HepG2 (cell line): ENCODE data around the gene SGK1. TPM values are rescaled to one million over a fixed set of nuclear protein-coding genes. Genes with fewer than 3 reads are reported as not detected.

Experiments
- ATAC-seq: fragments of 200-7000 bp; cut with Tn5 transposase; 3 replicates; pipeline ENCODE4 v1.9.1; 2020; ENCODE audit warnings: mild to moderate bottlenecking, moderate library complexity
- BruUV-seq: library from RNA; stranded (reverse); fragments of 400-500 nt; replicated peaks from 2 replicates; lab custom pipeline; 2021; lab: Mats Ljungman, UMichigan
- CTCF ChIA-PET: fragments of 300-600 bp; formaldehyde crosslinking; extraction: SDS; loops from one replicate; lab custom pipeline; 2021; ENCODE audit warnings: low total read pairs, inconsistent platforms, low intra/inter-chr PET ratio; lab: Yijun Ruan, JAX
- POLR2A ChIA-PET: fragments of 350-600 bp; sonication (Branson Sonifier 250); formaldehyde crosslinking; loops from one replicate; lab custom pipeline; 2020; ENCODE audit warnings: antibody characterized with exemption, inconsistent platforms; lab: Yijun Ruan, JAX
- DNase-seq: peaks from one replicate; pipeline ENCODE4 v3.0.0-alpha.2; 2015; ENCODE audit warnings: low spot score
- FAIRE-seq: peaks from 3 replicates; lab custom pipeline; 2011; peaks lifted over from hg19 to GRCh38; lab: Jason Lieb, UNC
- H2AFZ ChIP-seq: one replicate; pipeline ENCODE4 v1.6.1; 2011; ENCODE audit warnings: low read length, inconsistent platforms
- H3K27ac ChIP-seq: fragments of 300-600 bp; 3 replicates; pipeline ENCODE4 v1.8.0; 2011; ENCODE audit warnings: mixed run types, mild to moderate bottlenecking, mixed read lengths, low read length, inconsistent platforms; ENCODE audit not compliant: insufficient read depth; ENCODE audit errors: extremely low read length
- H3K27me3 ChIP-seq, 2 experiments: fragments of 200-600 bp in 1 of 2; 2 replicates in 1 of 2; 3 replicates in 1 of 2; pipeline versions ENCODE4 v1.6.0 to v1.8.0; 2011; ENCODE audit warnings: low read length in 2 of 2, mild to moderate bottlenecking in 2 of 2, moderate library complexity in 2 of 2, inconsistent platforms in 1 of 2; ENCODE audit not compliant: insufficient read depth in 2 of 2, control insufficient read depth in 1 of 2
- H3K36me3 ChIP-seq, 2 experiments: fragments of 200-600 bp in 1 of 2; replicated peaks in 1 of 2; 2 replicates in 1 of 2; 3 replicates in 1 of 2; pipeline versions ENCODE4 v1.5.1 to v1.8.0; 2011; ENCODE audit warnings: low read length in 2 of 2, inconsistent platforms in 1 of 2; ENCODE audit not compliant: insufficient read depth in 2 of 2, control insufficient read depth in 1 of 2
- H3K4me1 ChIP-seq: 2 replicates; pipeline ENCODE4 v1.5.1; 2012; ENCODE audit warnings: low read length, inconsistent platforms; ENCODE audit not compliant: insufficient read depth
- H3K4me2 ChIP-seq: 2 replicates; pipeline ENCODE4 v1.6.0; 2011; ENCODE audit warnings: low read depth, low read length, inconsistent platforms
- H3K4me3 ChIP-seq, 3 experiments: fragments of 200-600 bp in 1 of 3; sonication (generic), shearing (Covaris generic) in 1 of 3; replicated peaks in 1 of 3; 2 replicates each; pipeline ENCODE4 v1.5.1; 2011 to 2016; ENCODE audit warnings: low read length in 3 of 3, inconsistent platforms in 2 of 3, low read depth in 2 of 3, mild to moderate bottlenecking in 2 of 3, control low read depth in 1 of 3, mixed read lengths in 1 of 3; ENCODE audit not compliant: insufficient read depth in 1 of 3
- H3K79me2 ChIP-seq: one replicate; pipeline ENCODE4 v1.6.1; 2011; ENCODE audit warnings: low read length, inconsistent platforms; ENCODE audit not compliant: insufficient read depth
- H3K9ac ChIP-seq: 2 replicates; pipeline ENCODE4 v1.6.0; 2011; ENCODE audit warnings: mild to moderate bottlenecking, low read depth, low read length, inconsistent platforms; ENCODE audit not compliant: insufficient read depth
- H3K9me3 ChIP-seq: 2 replicates; pipeline ENCODE4 v1.5.1; 2012; ENCODE audit warnings: mild to moderate bottlenecking, low read length
- H4K20me1 ChIP-seq: 2 replicates; pipeline ENCODE4 v1.6.0; 2011; ENCODE audit warnings: inconsistent platforms, mild to moderate bottlenecking, low read length, moderate library complexity; ENCODE audit not compliant: insufficient read depth
- CCAR2 ChIP-seq: fragments of 200-400 bp; formaldehyde crosslinking; optimal IDR thresholded peaks from 2 replicates; pipeline ENCODE3; 2018; ENCODE audit warnings: low read depth, mild to moderate bottlenecking, low read length, moderate library complexity
- GTF3A ChIP-seq: sonication (generic); formaldehyde crosslinking; conservative IDR thresholded peaks from 2 replicates; pipeline ENCODE4 v1.4.0; 2020; ENCODE audit warnings: mild to moderate bottlenecking, missing genetic modification reagents
- HNRNPK ChIP-seq: fragments of 200-400 bp; formaldehyde crosslinking; IDR thresholded peaks from 2 replicates; pipeline ENCODE4 v1.6.1; 2018; ENCODE audit warnings: low read length, low read depth, moderate library complexity, mild to moderate bottlenecking; ENCODE audit not compliant: poor library complexity, severe bottlenecking
- HOMEZ ChIP-seq: IDR thresholded peaks from 2 replicates; pipeline ENCODE4 v1.6.1; 2016; ENCODE audit warnings: low read depth
- PCBP1 ChIP-seq: fragments of 200-400 bp; formaldehyde crosslinking; IDR thresholded peaks from 2 replicates; pipeline ENCODE4 v1.6.1; 2017; ENCODE audit warnings: mild to moderate bottlenecking, low read depth, low read length, borderline replicate concordance
- SRF ChIP-seq: IDR thresholded peaks from 2 replicates; pipeline ENCODE4 v1.6.1; 2011; ENCODE audit warnings: mild to moderate bottlenecking, low read depth, low read length, moderate library complexity
- ZMYM4 ChIP-seq: sonication (generic); formaldehyde crosslinking; IDR thresholded peaks from 2 replicates; pipeline ENCODE4 v1.8.1; 2023; ENCODE audit warnings: mild to moderate bottlenecking, missing genetic modification reagents
- ZSCAN25 ChIP-seq: sonication (generic); formaldehyde crosslinking; IDR thresholded peaks from 2 replicates; pipeline ENCODE4 v1.8.0; 2022; ENCODE audit warnings: mild to moderate bottlenecking, missing genetic modification reagents
- WGBS: methylation state at CpG from one replicate; pipeline ENCODE4 v1.1.6; 2017; ENCODE audit warnings: low lambda C conversion rate; 5-methylcytosine and 5-hydroxymethylcytosine counted together
- in situ Hi-C: cut with HindIII; loops from 2 replicates; pipeline ENCODE4 v1.10.0; 2017; ENCODE audit warnings: low pct_unique_long_range_greater_than_20kb; ENCODE audit not compliant: extremely low pct_ligation_motif_present
- intact Hi-C: fragments of 100-400 bp; cut with micrococcal nuclease; formaldehyde crosslinking; loops from one replicate; pipeline ENCODE4 v1.10.0; 2022; ENCODE audit not compliant: unreplicated experiment
- polyA plus RNA-seq, 8 experiments: library from polyadenylated mRNA; depleted of rRNA in 3 of 8; stranded (reverse) in 7 of 8; unstranded in 1 of 8; fragments of >200 nt; fragmentation: Illumina TruSeq in 4 of 8; extraction: Trizol in 4 of 8; gene quantifications; 2 replicates each; pipeline versions ENCODE4 v1.2.1 to v1.2.3, GENCODE V29; 2011 to 2016; ENCODE audit warnings: low read depth in 4 of 8, missing spikeins in 1 of 8, mixed read lengths in 1 of 8; ENCODE audit not compliant: insufficient read depth in 1 of 8
- total RNA-seq, 5 experiments: library from RNA; depleted of rRNA; stranded (reverse); fragments of >200 nt; fragmentation: Illumina TruSeq; extraction: Trizol; gene quantifications; 2 replicates each; pipeline ENCODE4 v1.2.3, GENCODE V29; 2016; ENCODE audit warnings: low read depth in 1 of 5
- TF ChIP-seq, protein P1 (sequence below): sonication (generic); formaldehyde crosslinking; IDR thresholded peaks from 2 replicates; pipeline ENCODE4 v1.4.0; 2020; ENCODE audit warnings: missing genetic modification reagents
- TF ChIP-seq, protein P2 (sequence below), 2 experiments: sonication (generic) in 1 of 2; formaldehyde crosslinking in 1 of 2; IDR thresholded peaks; 2 replicates each; pipeline versions ENCODE4 v1.5.1 to v1.6.1; 2011 to 2020; ENCODE audit warnings: borderline replicate concordance in 1 of 2, low read depth in 1 of 2, low read length in 1 of 2, mild to moderate bottlenecking in 1 of 2, missing genetic modification reagents in 1 of 2, moderate library complexity in 1 of 2

The SGK1 gene
- total and polyA plus RNA-seq, 2 of the 13 experiments (the other 11 are each of a cell fraction or from before 2014, with no cell fraction given) = 56.1 to 56.2 TPM

GRCh38 chr6:134193536-134194498, 124.1 kb downstream of the SGK1 start:
- no peak for FAIRE-seq
- Histone ChIP-seq H3K9me3 (no peaks in the 10 kb centered on the region), H3K4me2 (no peak overlapping the region)
- in situ Hi-C loops = no loop called here
- TF ChIP-seq HOMEZ (peak; percentile 47; the same call in 1 of the 2 replicates), PCBP1 (0 out of 2 replicates have a peak, but pooled peaks have one; percentile 82), SRF (peak; percentile 97), ZMYM4 (CRISPR knock-in tag) (peak; percentile 56), HNRNPK (peak; percentile 98), ZSCAN25 (CRISPR knock-in tag) (peak; percentile 59; the same call in 1 of the 2 replicates), GTF3A (CRISPR knock-in tag) (no peak), CCAR2 (no peak)
- TF ChIP-seq, protein P1, sequence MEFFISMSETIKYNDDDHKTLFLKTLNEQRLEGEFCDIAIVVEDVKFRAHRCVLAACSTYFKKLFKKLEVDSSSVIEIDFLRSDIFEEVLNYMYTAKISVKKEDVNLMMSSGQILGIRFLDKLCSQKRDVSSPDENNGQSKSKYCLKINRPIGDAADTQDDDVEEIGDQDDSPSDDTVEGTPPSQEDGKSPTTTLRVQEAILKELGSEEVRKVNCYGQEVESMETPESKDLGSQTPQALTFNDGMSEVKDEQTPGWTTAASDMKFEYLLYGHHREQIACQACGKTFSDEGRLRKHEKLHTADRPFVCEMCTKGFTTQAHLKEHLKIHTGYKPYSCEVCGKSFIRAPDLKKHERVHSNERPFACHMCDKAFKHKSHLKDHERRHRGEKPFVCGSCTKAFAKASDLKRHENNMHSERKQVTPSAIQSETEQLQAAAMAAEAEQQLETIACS (CRISPR knock-in tag) = no peak
- TF ChIP-seq, protein P2, sequence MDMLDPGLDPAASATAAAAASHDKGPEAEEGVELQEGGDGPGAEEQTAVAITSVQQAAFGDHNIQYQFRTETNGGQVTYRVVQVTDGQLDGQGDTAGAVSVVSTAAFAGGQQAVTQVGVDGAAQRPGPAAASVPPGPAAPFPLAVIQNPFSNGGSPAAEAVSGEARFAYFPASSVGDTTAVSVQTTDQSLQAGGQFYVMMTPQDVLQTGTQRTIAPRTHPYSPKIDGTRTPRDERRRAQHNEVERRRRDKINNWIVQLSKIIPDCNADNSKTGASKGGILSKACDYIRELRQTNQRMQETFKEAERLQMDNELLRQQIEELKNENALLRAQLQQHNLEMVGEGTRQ (IDR thresholded peaks at IDR 0.05; ENCODE audit: low read depth, low read length) = no peak
- TF ChIP-seq, protein P2 (CRISPR knock-in tag; IDR thresholded peaks at IDR 0.05; ENCODE audit: borderline replicate concordance) = peak; percentile 20; the same call in 1 of the 2 replicates
- TF ChIP-seq, all 625 proteins: peak for 7
- no TSS peak for BruUV-seq
- CTCF ChIA-PET = no interaction called here
- Histone ChIP-seq H3K36me3 (no peaks in the 10 kb centered on the region), H3K4me1 (peaks cover 73% of the 10 kb centered on the region), H3K9ac (no peak overlapping the region), H3K79me2 (no peaks in the 10 kb centered on the region), H3K4me3 (no peak overlapping the region), H2AFZ (no peak overlapping the region), H3K27ac (peak overlapping the region; percentile 4), H4K20me1 (no peaks in the 10 kb centered on the region), H3K27me3 (no peaks in the 10 kb centered on the region)
- intact Hi-C loops = no loop called here
- DNase-seq = no peak
- ATAC-seq = no peak
- 93% methylated on average over 6 of the region's 6 CpGs for WGBS
- POLR2A ChIA-PET = interaction anchor here (2.0 kb wide), 1 partner anchor 11 kb away, joined by 5 read pairs; no protein-coding TSS in a partner anchor
